ENCODE results near the gene PLOD2. TPM values are rescaled to one million over a fixed set of nuclear protein-coding genes. Genes with fewer than 3 reads are reported as not detected.

PLOD2 gene
- total and polyA plus RNA-seq, 9 of the 15 experiments (the other 6 are each of a cell fraction or from before 2014, with no cell fraction given) = 0.18 to 1.5 (median 0.58) TPM

DNA sequence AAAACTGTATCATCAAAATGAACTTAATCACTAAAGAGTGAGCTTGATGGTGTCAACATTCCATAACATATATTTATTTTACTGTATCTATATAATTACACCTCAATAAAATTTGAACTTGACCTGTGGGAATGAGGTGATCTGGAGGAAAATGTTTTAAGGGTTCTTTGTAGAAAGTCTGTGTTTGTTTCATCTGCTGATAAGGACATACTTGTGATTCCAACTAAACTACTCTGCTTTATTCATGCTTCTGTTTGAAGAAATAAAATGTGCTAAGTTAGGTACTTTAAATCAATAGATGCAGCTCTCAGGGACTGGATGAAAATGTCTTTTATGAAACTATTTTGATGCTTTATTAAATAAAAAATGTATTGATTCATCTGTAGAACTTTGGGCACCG lies 11.6 kb upstream of the PLOD2 start (continued):
- TF ChIP-seq, protein P1, sequence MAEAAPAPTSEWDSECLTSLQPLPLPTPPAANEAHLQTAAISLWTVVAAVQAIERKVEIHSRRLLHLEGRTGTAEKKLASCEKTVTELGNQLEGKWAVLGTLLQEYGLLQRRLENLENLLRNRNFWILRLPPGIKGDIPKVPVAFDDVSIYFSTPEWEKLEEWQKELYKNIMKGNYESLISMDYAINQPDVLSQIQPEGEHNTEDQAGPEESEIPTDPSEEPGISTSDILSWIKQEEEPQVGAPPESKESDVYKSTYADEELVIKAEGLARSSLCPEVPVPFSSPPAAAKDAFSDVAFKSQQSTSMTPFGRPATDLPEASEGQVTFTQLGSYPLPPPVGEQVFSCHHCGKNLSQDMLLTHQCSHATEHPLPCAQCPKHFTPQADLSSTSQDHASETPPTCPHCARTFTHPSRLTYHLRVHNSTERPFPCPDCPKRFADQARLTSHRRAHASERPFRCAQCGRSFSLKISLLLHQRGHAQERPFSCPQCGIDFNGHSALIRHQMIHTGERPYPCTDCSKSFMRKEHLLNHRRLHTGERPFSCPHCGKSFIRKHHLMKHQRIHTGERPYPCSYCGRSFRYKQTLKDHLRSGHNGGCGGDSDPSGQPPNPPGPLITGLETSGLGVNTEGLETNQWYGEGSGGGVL (CRISPR knock-in tag; IDR thresholded peaks at IDR 0.05) = no peak
- no peak for TF ChIP-seq ZNF584 (CRISPR knock-in tag; IDR thresholded peaks at IDR 0.05; ENCODE audit: low read depth)
- TF ChIP-seq, protein P2, sequence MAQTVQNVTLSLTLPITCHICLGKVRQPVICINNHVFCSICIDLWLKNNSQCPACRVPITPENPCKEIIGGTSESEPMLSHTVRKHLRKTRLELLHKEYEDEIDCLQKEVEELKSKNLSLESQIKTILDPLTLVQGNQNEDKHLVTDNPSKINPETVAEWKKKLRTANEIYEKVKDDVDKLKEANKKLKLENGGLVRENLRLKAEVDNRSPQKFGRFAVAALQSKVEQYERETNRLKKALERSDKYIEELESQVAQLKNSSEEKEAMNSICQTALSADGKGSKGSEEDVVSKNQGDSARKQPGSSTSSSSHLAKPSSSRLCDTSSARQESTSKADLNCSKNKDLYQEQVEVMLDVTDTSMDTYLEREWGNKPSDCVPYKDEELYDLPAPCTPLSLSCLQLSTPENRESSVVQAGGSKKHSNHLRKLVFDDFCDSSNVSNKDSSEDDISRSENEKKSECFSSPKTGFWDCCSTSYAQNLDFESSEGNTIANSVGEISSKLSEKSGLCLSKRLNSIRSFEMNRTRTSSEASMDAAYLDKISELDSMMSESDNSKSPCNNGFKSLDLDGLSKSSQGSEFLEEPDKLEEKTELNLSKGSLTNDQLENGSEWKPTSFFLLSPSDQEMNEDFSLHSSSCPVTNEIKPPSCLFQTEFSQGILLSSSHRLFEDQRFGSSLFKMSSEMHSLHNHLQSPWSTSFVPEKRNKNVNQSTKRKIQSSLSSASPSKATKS (CRISPR knock-in tag; IDR thresholded peaks at IDR 0.05) = no peak
- no peak for TF ChIP-seq NR3C1 (CRISPR knock-in tag; IDR thresholded peaks at IDR 0.05)
- TF ChIP-seq ZNF778 (CRISPR knock-in tag; IDR thresholded peaks at IDR 0.05) = no peak
- no peak for TF ChIP-seq ZNF75A (CRISPR knock-in tag; IDR thresholded peaks at IDR 0.05)
- TF ChIP-seq TFAM (CRISPR knock-in tag; conservative IDR thresholded peaks at IDR 0.05) = no peak
- TF ChIP-seq, protein P3, sequence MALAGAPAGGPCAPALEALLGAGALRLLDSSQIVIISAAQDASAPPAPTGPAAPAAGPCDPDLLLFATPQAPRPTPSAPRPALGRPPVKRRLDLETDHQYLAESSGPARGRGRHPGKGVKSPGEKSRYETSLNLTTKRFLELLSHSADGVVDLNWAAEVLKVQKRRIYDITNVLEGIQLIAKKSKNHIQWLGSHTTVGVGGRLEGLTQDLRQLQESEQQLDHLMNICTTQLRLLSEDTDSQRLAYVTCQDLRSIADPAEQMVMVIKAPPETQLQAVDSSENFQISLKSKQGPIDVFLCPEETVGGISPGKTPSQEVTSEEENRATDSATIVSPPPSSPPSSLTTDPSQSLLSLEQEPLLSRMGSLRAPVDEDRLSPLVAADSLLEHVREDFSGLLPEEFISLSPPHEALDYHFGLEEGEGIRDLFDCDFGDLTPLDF (CRISPR knock-in tag; IDR thresholded peaks at IDR 0.05) = no peak
- TF ChIP-seq TOE1 (IDR thresholded peaks at IDR 0.05; ENCODE audit: borderline replicate concordance) = no peak
- no peak for TF ChIP-seq TOE1 (CRISPR knock-in tag; IDR thresholded peaks at IDR 0.05; ENCODE audit: borderline replicate concordance, low read depth)
